Pons (tissue), 1 donor: Measurements from ENCODE around the gene ARL4C.
"Not testable (repeated sequence)": the region's sequence is repeated elsewhere in the genome, so short reads cannot be mapped to it uniquely, and the experiment has no call there.

Experiments
- DNase-seq: peaks from one replicate; pipeline ENCODE4 v3.0.0-alpha.2; 2016; ENCODE audit warnings: low spot score

ARL4C gene

DNA sequence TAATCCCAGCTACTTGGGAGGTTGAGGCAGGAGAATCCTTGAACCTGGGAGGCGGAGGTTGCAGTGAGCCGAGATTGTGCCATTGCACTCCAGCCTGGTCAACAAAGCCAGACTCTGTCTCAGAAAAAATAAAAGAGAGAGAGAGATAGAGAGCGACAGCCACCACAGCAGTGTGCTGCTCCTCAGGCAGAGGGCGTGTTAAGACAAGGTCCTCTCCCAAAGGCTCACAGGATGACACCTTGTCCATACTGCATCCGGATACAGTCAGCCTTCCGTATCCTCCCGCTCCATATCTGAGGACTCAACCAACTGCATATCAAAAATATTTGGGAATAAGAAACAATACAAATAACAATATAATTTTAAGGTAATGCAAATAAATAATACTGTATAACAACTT is 20.1 kb downstream of the ARL4C start:
- DNase-seq, result no peak

GRCh38 chr2:234474654-234475053 is 22.2 kb downstream of the ARL4C start:
- DNase-seq, result no peak

DNA sequence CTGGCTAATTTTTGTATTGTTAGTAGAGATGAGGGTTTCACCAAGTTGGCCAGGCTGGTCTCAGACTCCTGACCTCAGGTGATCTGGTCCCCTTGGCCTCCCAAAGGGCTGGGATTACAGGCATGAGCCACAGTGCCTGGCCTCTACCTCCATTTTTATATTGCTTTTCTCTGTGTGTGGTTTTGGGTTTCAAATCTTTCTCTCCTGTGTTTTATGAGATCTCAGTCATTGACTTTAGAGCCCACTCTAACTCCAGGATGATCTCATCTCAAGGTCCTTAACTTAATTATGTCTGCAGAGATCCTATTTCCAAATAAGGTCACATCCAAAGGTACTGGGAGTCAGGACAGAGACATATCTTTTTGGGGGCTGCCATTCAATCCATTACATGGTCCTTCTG is 24.7 kb downstream of the ARL4C start:
- DNase-seq, result no peak

GRCh38 chr2:234469972-234470371 is 26.9 kb downstream of the ARL4C start:
- DNase-seq, result no peak

GRCh38 chr2:234469251-234469845 is 27.5 kb downstream of the ARL4C start:
- no peak for DNase-seq

DNA sequence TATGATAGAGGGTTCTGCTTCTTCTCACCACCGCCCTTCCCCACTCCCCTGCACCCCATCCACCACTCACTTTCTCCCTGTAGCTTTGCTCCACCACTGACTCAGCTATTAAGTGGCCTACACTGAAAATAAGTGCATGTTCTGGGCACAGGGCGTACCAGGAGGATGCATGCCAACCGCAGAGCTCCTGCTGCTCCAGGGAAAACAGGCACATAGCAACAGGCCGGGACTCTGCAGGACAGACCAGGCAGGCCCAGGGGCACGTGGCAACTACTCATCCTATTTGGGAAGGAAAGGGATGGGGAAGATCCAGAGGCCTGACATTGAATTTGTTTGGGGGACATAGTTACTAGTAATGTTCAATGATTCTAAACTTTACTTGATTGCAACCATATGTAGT is 28.4 kb downstream of the ARL4C start:
- no peak for DNase-seq

DNA sequence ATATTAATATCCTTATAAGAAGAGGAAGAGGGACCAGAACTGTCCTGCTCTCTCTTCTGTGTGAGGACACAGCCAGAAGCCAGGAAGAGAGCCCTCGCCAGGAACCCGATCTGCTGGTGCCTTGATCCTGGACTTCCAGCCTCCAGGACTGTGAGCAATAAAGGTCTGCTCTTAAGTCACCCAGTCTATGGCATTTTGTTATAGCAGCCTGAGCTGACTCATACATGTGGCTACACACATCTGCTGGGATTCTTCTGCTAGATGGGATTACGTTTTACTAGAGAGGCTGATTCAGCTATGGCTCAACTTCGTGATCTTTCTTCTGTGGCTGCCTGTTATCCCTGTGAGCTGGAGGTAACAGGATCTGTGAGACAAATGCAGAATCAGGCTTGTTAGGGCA is 29.6 kb downstream of the ARL4C start:
- DNase-seq, result no peak

DNA sequence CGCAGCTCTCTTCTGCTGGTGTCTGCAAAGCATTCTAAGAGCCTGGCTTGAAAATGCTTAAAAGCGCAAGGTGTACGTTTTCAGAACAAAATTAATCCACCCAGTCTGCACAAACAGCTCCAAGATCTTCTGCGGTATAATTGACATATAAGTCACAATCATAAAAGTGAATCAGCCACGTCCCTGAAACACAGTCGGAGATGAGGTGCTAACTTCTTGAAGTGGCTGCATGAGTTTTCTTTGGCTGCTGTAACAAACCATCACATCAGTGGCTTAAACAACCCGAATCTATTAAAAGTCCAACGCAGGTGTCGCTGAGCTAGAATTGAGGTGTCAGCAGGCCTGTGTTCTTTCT is 32.6 kb downstream of the ARL4C start:
- no peak for DNase-seq

- DNase-seq, result no peak
Measured at GRCh38 chr2:234463626-234464290, 33.1 kb downstream of the ARL4C start.

DNA sequence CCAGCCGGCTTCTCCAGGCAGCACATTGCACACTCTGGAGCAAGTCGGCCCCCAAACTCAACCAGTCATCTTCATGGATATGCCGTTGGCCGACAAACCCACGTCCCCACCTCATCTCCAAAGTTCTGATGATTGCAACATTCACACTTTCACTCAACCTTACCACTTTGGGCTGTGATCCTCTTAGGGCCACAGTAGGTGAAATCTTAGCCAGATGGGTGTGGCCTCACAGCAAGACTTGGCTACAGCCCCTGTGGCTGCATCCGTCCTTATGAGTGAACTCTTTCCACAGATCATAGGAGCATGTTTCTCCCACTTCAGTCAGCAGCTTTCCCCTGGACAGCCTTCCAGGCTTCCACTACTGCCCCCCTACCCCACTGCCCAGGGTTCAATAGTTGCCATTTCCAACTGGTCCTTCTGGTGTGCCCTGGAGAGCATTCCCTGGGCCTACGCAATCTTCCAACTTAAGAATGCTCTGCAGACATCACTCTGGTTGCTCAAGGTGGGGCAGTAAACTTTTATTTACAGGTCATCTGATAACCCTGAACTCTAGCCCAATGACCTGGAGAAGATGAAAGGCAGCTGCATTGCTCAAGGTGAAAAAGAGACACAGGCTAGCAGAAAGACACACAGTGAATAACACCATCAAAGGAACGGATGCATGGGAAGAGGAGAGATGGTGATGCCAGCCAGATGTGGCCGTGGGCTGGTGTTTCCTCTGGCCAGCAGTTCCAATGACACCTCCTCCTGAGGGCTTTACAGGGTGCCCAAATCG is 34.5 kb downstream of the ARL4C start:
- DNase-seq, result no peak

- no peak for DNase-seq
Measured at GRCh38 chr2:234459401-234460009, 37.4 kb downstream of the ARL4C start.

DNA sequence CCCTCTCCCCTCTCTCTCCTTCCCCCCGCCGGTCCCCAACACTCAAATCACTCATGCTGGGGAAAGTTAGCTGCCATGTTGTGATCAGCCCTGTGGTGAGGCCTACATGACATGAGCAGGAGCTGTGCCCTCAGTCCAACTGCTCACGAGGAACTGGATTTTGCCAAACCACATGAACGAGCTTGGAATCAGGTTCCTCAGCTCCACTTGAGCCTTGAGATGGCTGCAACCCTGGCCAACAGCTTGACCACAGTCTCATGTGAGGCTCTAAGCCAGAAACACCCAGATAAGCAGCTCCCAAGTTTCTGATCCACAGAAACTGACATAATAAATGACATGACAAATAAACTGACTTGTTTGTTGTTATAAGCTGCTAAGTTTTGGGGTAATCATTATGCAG is 38.4 kb downstream of the ARL4C start:
- DNase-seq, result no peak

- DNase-seq, result no peak
Measured at GRCh38 chr2:234457421-234457820, 39.5 kb downstream of the ARL4C start.

DNA sequence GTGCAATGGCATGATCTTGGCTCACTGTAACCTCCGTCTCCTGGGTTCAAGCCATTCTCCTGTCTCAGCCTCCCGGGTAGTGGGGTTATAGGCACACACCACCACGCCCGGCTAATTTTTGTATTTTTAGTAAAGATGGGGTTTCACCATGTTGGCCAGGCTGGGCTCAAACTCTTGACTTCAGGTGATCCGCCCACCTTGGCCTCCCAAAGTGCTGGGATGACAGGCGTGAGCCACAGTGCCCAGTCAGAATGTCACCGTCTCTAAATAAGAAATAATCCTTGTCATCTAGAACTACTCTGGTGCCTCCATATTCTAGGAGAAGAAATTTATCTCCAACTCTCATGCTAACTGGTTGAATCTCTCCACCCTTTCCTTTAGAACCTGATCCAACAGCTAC is 41.6 kb downstream of the ARL4C start:
- not testable (repeated sequence) for DNase-seq

DNA sequence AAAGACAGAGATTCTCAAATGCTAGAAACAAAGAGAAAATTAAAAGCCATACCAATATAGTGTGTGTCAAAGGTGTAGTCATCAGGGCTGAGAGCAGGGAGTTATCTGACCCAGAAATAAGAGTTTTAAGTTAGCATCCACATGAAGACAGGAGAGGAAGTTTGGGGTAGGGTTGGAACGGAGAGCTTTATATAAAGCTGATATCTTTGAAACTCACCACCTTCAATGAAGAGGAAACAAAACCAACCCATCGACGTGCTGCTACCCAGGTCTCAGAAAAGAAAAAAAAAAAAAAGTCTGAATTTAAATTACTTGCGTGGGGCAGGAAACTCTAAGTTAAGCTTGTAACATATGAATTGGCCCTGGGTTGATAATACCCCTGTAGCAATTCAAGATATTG is 42.4 kb downstream of the ARL4C start:
- no peak for DNase-seq

DNA sequence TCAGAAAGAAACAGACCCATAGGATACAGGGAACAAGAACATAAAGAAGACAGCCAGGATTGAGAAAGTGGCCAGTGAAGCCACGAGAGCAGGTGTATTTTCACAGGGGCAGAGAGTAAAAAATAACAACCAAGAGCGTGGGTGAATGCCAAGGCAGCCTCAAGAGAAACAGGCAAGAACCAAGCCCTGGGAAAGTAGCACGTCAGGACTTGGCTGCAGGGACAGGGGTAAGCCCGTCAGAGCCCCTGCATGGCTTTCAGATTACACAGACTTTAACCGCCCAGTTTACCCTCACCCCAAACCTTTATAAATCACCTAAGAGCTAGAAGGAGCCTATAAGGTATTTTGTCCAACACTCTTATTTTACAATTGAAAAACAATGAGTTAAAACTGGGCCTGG is 43.7 kb downstream of the ARL4C start:
- DNase-seq, result no peak

- no peak for DNase-seq
Measured at GRCh38 chr2:234451852-234452625, 44.8 kb downstream of the ARL4C start.

GRCh38 chr2:234451242-234451641 is 45.6 kb downstream of the ARL4C start:
- no peak for DNase-seq

- no peak for DNase-seq
Measured at GRCh38 chr2:234450431-234451124, 46.3 kb downstream of the ARL4C start.

- no peak for DNase-seq
Measured at GRCh38 chr2:234448506-234449184, 48.2 kb downstream of the ARL4C start.

DNA sequence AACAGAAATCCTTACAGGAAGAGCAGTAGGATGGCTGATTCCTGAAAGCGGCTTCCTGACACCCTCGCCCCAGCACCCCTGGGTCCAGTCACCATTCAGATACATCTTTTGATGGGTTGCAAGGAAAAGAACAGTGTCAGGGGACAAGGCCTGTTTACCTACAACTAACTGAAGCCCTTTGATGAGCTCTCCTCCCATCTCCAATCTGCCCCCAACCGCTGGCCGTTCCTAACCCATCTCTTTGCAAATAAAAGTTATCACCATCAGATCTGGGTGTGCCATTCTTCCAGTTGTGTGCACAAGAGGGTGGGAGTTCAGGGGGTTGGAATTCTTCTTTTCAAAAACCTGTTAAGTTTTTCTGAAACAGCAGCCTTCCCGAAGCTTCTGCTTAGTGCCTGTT is 48.9 kb downstream of the ARL4C start:
- no peak for DNase-seq
